ENCODE data around the gene PAPPA.

The PAPPA gene

GRCh38 chr9:116181853-116182610, 28.4 kb downstream of the PAPPA start:
- H3K4me3 ChIP-seq (replicated peaks; ENCODE audit: low read depth, low read length), result no peak overlapping the region
- no peak for DNase-seq (ENCODE audit: extremely low read depth, low read depth)
- TF ChIP-seq, protein P1, sequence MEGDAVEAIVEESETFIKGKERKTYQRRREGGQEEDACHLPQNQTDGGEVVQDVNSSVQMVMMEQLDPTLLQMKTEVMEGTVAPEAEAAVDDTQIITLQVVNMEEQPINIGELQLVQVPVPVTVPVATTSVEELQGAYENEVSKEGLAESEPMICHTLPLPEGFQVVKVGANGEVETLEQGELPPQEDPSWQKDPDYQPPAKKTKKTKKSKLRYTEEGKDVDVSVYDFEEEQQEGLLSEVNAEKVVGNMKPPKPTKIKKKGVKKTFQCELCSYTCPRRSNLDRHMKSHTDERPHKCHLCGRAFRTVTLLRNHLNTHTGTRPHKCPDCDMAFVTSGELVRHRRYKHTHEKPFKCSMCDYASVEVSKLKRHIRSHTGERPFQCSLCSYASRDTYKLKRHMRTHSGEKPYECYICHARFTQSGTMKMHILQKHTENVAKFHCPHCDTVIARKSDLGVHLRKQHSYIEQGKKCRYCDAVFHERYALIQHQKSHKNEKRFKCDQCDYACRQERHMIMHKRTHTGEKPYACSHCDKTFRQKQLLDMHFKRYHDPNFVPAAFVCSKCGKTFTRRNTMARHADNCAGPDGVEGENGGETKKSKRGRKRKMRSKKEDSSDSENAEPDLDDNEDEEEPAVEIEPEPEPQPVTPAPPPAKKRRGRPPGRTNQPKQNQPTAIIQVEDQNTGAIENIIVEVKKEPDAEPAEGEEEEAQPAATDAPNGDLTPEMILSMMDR (IDR thresholded peaks at IDR 0.05; ENCODE audit: low read depth, low read length, missing control alignments), result no peak

DNA sequence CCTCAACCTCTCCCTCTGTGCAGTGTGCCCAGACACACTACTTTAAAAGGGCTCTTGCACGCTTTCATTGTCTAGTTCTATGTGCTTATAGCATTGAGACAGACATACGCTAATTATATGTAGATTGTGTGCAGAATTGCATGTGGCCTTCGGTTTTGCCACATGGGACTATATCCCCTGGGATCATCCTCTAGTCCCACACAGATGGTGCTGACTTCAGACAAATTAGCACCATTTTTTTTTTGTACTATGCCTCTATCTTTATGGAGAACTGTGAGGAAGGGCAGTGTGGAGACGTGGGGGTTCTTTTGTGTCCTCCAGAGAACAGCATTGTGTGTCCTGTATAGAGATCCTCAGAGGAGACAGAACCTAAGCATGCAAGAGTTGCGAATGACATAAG, 29.3 kb downstream of the PAPPA start:
- H3K4me3 ChIP-seq (replicated peaks; ENCODE audit: low read depth, low read length), result no peak overlapping the region
- no peak for DNase-seq (ENCODE audit: extremely low read depth, low read depth)
- TF ChIP-seq, protein P1 (IDR thresholded peaks at IDR 0.05; ENCODE audit: low read depth, low read length, missing control alignments), result no peak

- TF ChIP-seq, protein P1 (IDR thresholded peaks at IDR 0.05; ENCODE audit: low read depth, low read length, missing control alignments), result no peak
- H3K4me3 ChIP-seq (replicated peaks; ENCODE audit: low read depth, low read length), result no peak overlapping the region
Observed at GRCh38 chr9:116187570-116188170, 34.1 kb downstream of the PAPPA start.

DNA sequence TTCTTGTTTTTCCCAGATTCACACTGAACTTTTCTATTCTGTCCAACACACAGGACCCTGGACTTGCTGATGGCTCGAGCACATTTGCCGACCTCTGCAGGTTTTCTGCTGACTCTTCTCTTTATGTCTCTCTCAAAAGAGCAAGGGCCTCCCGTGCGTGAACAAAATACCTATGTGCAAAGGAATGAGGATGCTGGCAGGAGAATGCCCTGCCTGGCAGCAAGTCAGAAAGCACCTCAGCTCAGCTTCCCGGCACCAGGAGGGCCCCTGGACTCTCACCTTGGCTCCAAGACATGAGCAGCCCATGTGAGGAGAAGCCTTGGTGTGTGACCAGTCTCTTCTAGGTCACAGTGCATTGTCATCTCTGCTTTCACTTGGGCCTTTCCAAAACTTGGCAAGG, 36.1 kb downstream of the PAPPA start:
- no peak overlapping the region for H3K4me3 ChIP-seq (replicated peaks; ENCODE audit: low read depth, low read length)
- no peak for DNase-seq (ENCODE audit: extremely low read depth, low read depth)
- TF ChIP-seq, protein P1 (IDR thresholded peaks at IDR 0.05; ENCODE audit: low read depth, low read length, missing control alignments), result no peak

More at GRCh38 chr9:116187570-116188170, 34.1 kb downstream of the PAPPA start:
- DNase-seq (ENCODE audit: extremely low read depth, low read depth), result no peak

- no peak for DNase-seq (ENCODE audit: extremely low read depth, low read depth)
- H3K4me3 ChIP-seq (replicated peaks; ENCODE audit: low read depth, low read length), result no peak overlapping the region
- TF ChIP-seq, protein P1 (IDR thresholded peaks at IDR 0.05; ENCODE audit: low read depth, low read length, missing control alignments), result no peak
Observed at GRCh38 chr9:116190637-116191396, 37.2 kb downstream of the PAPPA start.

DNA sequence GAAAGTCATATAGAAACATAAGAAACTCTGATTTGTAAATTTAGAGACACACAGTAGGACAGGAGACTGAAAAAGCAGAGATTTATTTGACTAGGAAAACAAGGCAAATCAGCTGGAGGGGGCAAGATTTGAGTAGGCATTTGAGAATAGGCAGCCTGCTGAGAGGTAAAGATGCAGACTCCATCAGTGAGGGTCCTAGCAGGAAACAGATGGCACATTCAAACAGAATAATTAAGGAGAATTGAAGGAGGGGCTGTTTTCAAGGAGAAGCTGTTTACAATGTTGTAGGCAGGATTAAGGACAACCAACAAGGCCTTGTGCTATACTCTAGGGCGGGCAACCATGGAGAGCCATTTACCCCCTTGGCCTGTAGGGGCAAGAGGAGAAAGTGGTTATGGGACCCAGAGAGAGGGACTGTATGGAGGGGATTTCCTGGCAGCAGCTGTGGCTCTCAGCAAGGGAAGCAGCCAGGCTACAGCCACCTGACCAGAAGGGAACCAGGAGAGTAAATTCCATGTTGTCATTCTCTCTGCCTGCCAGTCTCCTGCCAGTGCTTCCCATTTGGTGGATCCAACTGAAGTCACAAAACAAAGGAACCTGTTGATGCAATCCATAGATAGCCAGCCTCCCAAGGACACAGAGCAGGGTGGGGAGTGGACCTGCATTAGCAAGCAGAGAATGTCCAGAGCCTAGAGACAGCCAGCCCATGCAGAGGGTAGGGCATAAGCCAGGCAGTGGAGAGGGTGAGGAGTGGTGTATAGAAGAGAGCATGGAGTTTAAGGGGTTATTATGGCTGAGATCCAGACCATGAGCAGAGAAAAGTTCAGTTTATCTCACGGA, 38.2 kb downstream of the PAPPA start:
- TF ChIP-seq, protein P1 (IDR thresholded peaks at IDR 0.05; ENCODE audit: low read depth, low read length, missing control alignments), result no peak
- no peak overlapping the region for H3K4me3 ChIP-seq (replicated peaks; ENCODE audit: low read depth, low read length)
- DNase-seq (ENCODE audit: extremely low read depth, low read depth), result no peak
